Measurements from ENCODE around the gene CSH2.
"Not testable (repeated sequence)": the region's sequence is repeated elsewhere in the genome, so short reads cannot be mapped to it uniquely, and the experiment has no call there.

CSH2 gene

DNA sequence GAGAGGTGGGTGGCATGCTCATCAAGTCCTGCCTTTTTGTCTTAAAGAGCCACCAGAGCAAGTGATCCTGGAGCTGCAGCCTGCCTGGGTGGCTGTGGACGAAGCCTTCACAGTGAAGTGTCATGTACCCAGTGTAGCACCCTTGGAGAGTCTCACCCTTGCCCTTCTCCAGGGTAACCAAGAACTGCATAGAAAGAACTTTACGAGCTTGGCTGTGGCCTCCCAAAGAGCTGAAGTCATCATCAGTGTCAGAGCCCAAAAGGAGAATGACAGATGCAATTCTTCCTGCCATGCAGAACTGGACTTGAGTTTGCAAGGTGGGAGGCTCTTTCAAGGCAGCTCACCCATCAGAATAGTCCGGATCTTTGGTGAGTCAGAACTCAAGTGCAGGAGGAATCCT lies 14.2 kb downstream of the CSH2 start:
- TF ChIP-seq CSDC2 (CRISPR knock-in tag; IDR thresholded peaks at IDR 0.05) (no peak), TOX (CRISPR knock-in tag; IDR thresholded peaks at IDR 0.05; ENCODE audit: borderline replicate concordance) (no peak), PPARA (CRISPR knock-in tag; IDR thresholded peaks at IDR 0.05; ENCODE audit: borderline replicate concordance) (no peak), ZNF8 (CRISPR knock-in tag; IDR thresholded peaks at IDR 0.05) (no peak), ZNF565 (CRISPR knock-in tag; conservative IDR thresholded peaks at IDR 0.05; ENCODE audit: low read depth) (no peak), SNAI2 (CRISPR knock-in tag; IDR thresholded peaks at IDR 0.05) (no peak), GLIS3 (CRISPR knock-in tag; IDR thresholded peaks at IDR 0.05) (no peak)
- TF ChIP-seq, protein P1, sequence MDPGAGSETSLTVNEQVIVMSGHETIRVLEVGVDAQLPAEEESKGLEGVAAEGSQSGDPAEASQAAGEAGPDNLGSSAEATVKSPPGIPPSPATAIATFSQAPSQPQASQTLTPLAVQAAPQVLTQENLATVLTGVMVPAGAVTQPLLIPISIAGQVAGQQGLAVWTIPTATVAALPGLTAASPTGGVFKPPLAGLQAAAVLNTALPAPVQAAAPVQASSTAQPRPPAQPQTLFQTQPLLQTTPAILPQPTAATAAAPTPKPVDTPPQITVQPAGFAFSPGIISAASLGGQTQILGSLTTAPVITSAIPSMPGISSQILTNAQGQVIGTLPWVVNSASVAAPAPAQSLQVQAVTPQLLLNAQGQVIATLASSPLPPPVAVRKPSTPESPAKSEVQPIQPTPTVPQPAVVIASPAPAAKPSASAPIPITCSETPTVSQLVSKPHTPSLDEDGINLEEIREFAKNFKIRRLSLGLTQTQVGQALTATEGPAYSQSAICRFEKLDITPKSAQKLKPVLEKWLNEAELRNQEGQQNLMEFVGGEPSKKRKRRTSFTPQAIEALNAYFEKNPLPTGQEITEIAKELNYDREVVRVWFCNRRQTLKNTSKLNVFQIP (CRISPR knock-in tag; IDR thresholded peaks at IDR 0.05; ENCODE audit: borderline replicate concordance, low read depth) = no peak
- TF ChIP-seq, protein P2, sequence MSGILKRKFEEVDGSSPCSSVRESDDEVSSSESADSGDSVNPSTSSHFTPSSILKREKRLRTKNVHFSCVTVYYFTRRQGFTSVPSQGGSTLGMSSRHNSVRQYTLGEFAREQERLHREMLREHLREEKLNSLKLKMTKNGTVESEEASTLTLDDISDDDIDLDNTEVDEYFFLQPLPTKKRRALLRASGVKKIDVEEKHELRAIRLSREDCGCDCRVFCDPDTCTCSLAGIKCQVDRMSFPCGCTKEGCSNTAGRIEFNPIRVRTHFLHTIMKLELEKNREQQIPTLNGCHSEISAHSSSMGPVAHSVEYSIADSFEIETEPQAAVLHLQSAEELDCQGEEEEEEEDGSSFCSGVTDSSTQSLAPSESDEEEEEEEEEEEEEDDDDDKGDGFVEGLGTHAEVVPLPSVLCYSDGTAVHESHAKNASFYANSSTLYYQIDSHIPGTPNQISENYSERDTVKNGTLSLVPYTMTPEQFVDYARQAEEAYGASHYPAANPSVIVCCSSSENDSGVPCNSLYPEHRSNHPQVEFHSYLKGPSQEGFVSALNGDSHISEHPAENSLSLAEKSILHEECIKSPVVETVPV (CRISPR knock-in tag; IDR thresholded peaks at IDR 0.05) = no peak
- ATAC-seq = no peak

DNA sequence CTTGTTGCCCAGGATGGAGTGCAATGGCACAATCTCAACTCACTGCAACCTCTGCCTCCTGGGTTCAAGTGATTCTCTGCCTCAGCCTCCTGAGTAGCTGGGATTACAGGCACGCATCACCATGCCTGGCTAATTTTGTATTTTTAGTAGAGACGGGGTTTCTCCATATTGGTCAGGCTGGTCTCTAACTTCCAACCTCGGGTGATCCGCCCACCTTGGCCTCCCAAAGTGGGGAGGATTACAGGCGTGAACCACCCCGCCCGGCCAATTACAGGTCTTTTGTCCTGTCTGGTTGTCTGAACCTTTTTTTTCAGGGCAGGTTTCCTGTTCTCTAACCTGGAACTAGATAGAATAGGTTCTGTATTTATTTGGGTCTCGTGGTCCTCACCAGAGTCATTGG lies 17.1 kb downstream of the CSH2 start:
- ATAC-seq = not testable (repeated sequence)

DNA sequence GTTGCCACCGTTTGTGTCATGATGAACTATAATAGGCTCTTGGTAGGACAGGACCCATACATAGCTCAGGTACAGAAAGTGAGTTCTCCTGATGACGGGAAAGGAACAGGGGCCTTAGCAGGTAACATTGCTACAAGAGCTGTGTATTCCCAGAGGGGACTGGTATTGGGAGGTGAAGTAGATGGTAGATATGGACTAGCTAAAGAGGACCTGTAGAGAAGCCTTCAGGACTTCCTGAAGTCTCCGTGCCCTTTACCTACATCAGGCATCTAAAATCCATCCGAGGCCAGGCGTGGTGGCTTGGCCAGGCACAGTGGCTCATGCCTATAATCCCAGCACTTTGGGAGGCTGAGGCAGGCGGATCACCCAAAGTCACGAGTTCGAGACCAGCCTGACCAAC lies 18.3 kb downstream of the CSH2 start:
- no peak for TF ChIP-seq ESRRG (CRISPR knock-in tag; IDR thresholded peaks at IDR 0.05)
- no peak for TF ChIP-seq RARB (CRISPR knock-in tag; IDR thresholded peaks at IDR 0.05)
- no peak for TF ChIP-seq ZNF8 (CRISPR knock-in tag; IDR thresholded peaks at IDR 0.05)
- no peak for TF ChIP-seq ZC3H10 (CRISPR knock-in tag; IDR thresholded peaks at IDR 0.05)
- no peak for TF ChIP-seq ARNTL (CRISPR knock-in tag; IDR thresholded peaks at IDR 0.05; ENCODE audit: borderline replicate concordance, low read depth)
- TF ChIP-seq ZNF565 (CRISPR knock-in tag; conservative IDR thresholded peaks at IDR 0.05; ENCODE audit: low read depth) = no peak
- TF ChIP-seq, protein P3, sequence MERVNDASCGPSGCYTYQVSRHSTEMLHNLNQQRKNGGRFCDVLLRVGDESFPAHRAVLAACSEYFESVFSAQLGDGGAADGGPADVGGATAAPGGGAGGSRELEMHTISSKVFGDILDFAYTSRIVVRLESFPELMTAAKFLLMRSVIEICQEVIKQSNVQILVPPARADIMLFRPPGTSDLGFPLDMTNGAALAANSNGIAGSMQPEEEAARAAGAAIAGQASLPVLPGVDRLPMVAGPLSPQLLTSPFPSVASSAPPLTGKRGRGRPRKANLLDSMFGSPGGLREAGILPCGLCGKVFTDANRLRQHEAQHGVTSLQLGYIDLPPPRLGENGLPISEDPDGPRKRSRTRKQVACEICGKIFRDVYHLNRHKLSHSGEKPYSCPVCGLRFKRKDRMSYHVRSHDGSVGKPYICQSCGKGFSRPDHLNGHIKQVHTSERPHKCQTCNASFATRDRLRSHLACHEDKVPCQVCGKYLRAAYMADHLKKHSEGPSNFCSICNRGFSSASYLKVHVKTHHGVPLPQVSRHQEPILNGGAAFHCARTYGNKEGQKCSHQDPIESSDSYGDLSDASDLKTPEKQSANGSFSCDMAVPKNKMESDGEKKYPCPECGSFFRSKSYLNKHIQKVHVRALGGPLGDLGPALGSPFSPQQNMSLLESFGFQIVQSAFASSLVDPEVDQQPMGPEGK (CRISPR knock-in tag; IDR thresholded peaks at IDR 0.05; ENCODE audit: borderline replicate concordance) = no peak
- TF ChIP-seq, protein P2 (CRISPR knock-in tag; IDR thresholded peaks at IDR 0.05) = no peak
- no peak for TF ChIP-seq GLIS3 (CRISPR knock-in tag; IDR thresholded peaks at IDR 0.05)
- no peak for TF ChIP-seq TCF4 (CRISPR knock-in tag; IDR thresholded peaks at IDR 0.05; ENCODE audit: borderline replicate concordance)

DNA sequence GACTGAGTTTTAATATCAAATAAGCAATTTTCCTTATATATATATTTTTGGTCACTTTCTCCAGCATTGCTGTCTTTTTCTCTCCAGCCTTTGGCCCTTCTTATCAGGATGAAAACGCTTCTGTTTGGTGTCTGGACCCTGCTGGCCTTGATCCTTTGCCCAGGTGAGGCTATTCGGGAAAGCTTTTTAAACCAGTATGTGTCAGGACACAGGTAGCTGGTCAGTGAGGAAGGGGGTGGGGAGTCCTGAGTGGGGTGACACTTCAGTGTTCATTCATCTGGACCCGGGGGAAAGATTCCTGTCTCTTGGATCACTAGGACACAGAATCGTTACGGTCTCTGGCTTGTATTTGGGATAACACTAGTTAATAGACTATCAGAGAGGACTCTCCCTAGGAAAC lies 18.8 kb downstream of the CSH2 start:
- TF ChIP-seq ZNF70 (CRISPR knock-in tag; IDR thresholded peaks at IDR 0.05) (no peak), OSR1 (CRISPR knock-in tag; IDR thresholded peaks at IDR 0.05) (no peak), ARNTL (CRISPR knock-in tag; IDR thresholded peaks at IDR 0.05; ENCODE audit: borderline replicate concordance, low read depth) (no peak), PPARA (CRISPR knock-in tag; IDR thresholded peaks at IDR 0.05; ENCODE audit: borderline replicate concordance) (no peak), CSDC2 (CRISPR knock-in tag; IDR thresholded peaks at IDR 0.05) (no peak), GLIS3 (CRISPR knock-in tag; IDR thresholded peaks at IDR 0.05) (no peak), ESRRG (CRISPR knock-in tag; IDR thresholded peaks at IDR 0.05) (no peak), ZNF8 (CRISPR knock-in tag; IDR thresholded peaks at IDR 0.05) (no peak), ISL1 (CRISPR knock-in tag; IDR thresholded peaks at IDR 0.05) (no peak), ZC3H10 (CRISPR knock-in tag; IDR thresholded peaks at IDR 0.05) (no peak), ZFP30 (CRISPR knock-in tag; IDR thresholded peaks at IDR 0.05) (no peak), BACH2 (CRISPR knock-in tag; IDR thresholded peaks at IDR 0.05; ENCODE audit: borderline replicate concordance) (no peak), ZNF565 (CRISPR knock-in tag; conservative IDR thresholded peaks at IDR 0.05; ENCODE audit: low read depth) (no peak), SNAI2 (CRISPR knock-in tag; IDR thresholded peaks at IDR 0.05) (no peak), ZFP3 (CRISPR knock-in tag; IDR thresholded peaks at IDR 0.05) (no peak), RARB (CRISPR knock-in tag; IDR thresholded peaks at IDR 0.05) (no peak), TOX (CRISPR knock-in tag; IDR thresholded peaks at IDR 0.05; ENCODE audit: borderline replicate concordance) (no peak), TCF4 (CRISPR knock-in tag; IDR thresholded peaks at IDR 0.05; ENCODE audit: borderline replicate concordance) (no peak)
- TF ChIP-seq, protein P2 (CRISPR knock-in tag; IDR thresholded peaks at IDR 0.05) = no peak
- TF ChIP-seq, protein P3 (CRISPR knock-in tag; IDR thresholded peaks at IDR 0.05; ENCODE audit: borderline replicate concordance) = no peak
- no peak for ATAC-seq

More for the DNA sequence above, 18.3 kb downstream of the CSH2 start:
- ATAC-seq = no peak
